IMR-90 (cell line): Measurements from ENCODE around the gene MORF4L1. TPM values are rescaled to one million over a fixed set of nuclear protein-coding genes. Genes with fewer than 3 reads are reported as not detected.

ENCODE experiments used
- ATAC-seq: fragments of 200-7000 bp; cut with Tn5 transposase; 2 replicates; pipeline ENCODE4 v1.9.1; 2020; ENCODE audit warnings: low read depth, mild to moderate bottlenecking, moderate library complexity
- BruUV-seq: library from RNA; stranded (reverse); fragments of 400-500 nt; replicated peaks from 2 replicates; lab custom pipeline; 2021; lab: Mats Ljungman, UMichigan
- CTCF ChIA-PET: fragments of 300-600 bp; formaldehyde crosslinking; extraction: SDS; loops from one replicate; lab custom pipeline; 2021; ENCODE audit warnings: antibody characterized with exemption; lab: Yijun Ruan, JAX
- POLR2A ChIA-PET: fragments of 300-600 bp; sonication (Branson Sonifier 250); formaldehyde crosslinking; loops from one replicate; lab custom pipeline; 2022; ENCODE audit warnings: antibody characterized with exemption; ENCODE audit not compliant: unreplicated experiment; lab: Charles Lee
- DNase-seq: peaks from one replicate; pipeline ENCODE4 v3.0.0; 2013
- H2AFZ ChIP-seq: replicated peaks from 2 replicates; pipeline ENCODE3; 2013; ENCODE audit warnings: low read length, mild to moderate bottlenecking; ENCODE audit not compliant: poor library complexity
- H2AK5ac ChIP-seq: 2 replicates; pipeline ENCODE4 v1.6.1; 2013; ENCODE audit warnings: low read depth, low read length, inconsistent platforms
- H2AK9ac ChIP-seq: replicated peaks from 2 replicates; pipeline ENCODE3; 2013; ENCODE audit warnings: mild to moderate bottlenecking, low read depth, low read length, moderate library complexity; ENCODE audit not compliant: poor library complexity
- H2BK120ac ChIP-seq: 2 replicates; pipeline ENCODE4 v1.6.1; 2013; ENCODE audit warnings: low read depth, low read length, inconsistent platforms
- H2BK15ac ChIP-seq: 3 replicates; pipeline ENCODE4 v1.6.1; 2013; ENCODE audit warnings: low read depth, low read length, inconsistent platforms
- H2BK20ac ChIP-seq: 2 replicates; pipeline ENCODE4 v1.6.1; 2013; ENCODE audit warnings: low read depth, mild to moderate bottlenecking, inconsistent platforms, low read length, moderate library complexity
- H2BK5ac ChIP-seq: 2 replicates; pipeline ENCODE4 v1.6.1; 2013; ENCODE audit warnings: mild to moderate bottlenecking, low read depth, low read length, inconsistent platforms; ENCODE audit not compliant: poor library complexity, severe bottlenecking
- H3K14ac ChIP-seq: replicated peaks from 2 replicates; pipeline ENCODE4 v1.6.1; 2013; ENCODE audit warnings: low read depth, low read length, inconsistent platforms
- H3K18ac ChIP-seq: 2 replicates; pipeline ENCODE4 v1.6.1; 2013; ENCODE audit warnings: low read depth, low read length, control low read depth
- H3K23ac ChIP-seq: 2 replicates; pipeline ENCODE4 v1.6.1; 2013; ENCODE audit warnings: low read depth, low read length, inconsistent platforms
- H3K27ac ChIP-seq: 2 replicates; pipeline ENCODE4 v1.5.1; 2013; ENCODE audit warnings: mild to moderate bottlenecking, control low read depth, low read length; ENCODE audit not compliant: insufficient read depth
- H3K27me3 ChIP-seq: 2 replicates; pipeline ENCODE4 v1.6.1; 2013; ENCODE audit warnings: low read length; ENCODE audit not compliant: control insufficient read depth, insufficient read depth
- H3K36me3 ChIP-seq: 2 replicates; pipeline ENCODE4 v1.6.1; 2013; ENCODE audit warnings: low read length, mixed read lengths; ENCODE audit not compliant: control insufficient read depth, insufficient read depth
- H3K4ac ChIP-seq: 2 replicates; pipeline ENCODE4 v1.6.1; 2013; ENCODE audit warnings: low read depth, low read length, inconsistent platforms
- H3K4me1 ChIP-seq: 2 replicates; pipeline ENCODE4 v1.6.1; 2013; ENCODE audit warnings: low read length, mixed read lengths; ENCODE audit not compliant: control insufficient read depth, insufficient read depth
- H3K4me2 ChIP-seq: 2 replicates; pipeline ENCODE4 v1.6.1; 2013; ENCODE audit warnings: low read depth, mild to moderate bottlenecking, control low read depth, low read length, moderate library complexity
- H3K4me3 ChIP-seq: 2 replicates; pipeline ENCODE4 v1.5.1; 2013; ENCODE audit warnings: low read depth, mild to moderate bottlenecking, control low read depth, low read length, moderate library complexity; ENCODE audit not compliant: insufficient read depth
- H3K56ac ChIP-seq: 2 replicates; pipeline ENCODE4 v1.6.1; 2013; ENCODE audit warnings: low read length, inconsistent platforms; ENCODE audit not compliant: insufficient read depth; ENCODE audit errors: extremely low read depth
- H3K79me1 ChIP-seq, 2 experiments: 2 replicates each; pipeline ENCODE4 v1.6.1; 2013; ENCODE audit warnings: low read length in 2 of 2, inconsistent platforms in 1 of 2, low read depth in 1 of 2
- H3K9ac ChIP-seq: 2 replicates; pipeline ENCODE4 v1.6.1; 2013; ENCODE audit warnings: low read depth, low read length, control low read depth
- H3K9me1 ChIP-seq: 2 replicates; pipeline ENCODE4 v1.6.1; 2013; ENCODE audit warnings: low read length, inconsistent platforms; ENCODE audit not compliant: insufficient read depth
- H3K9me3 ChIP-seq: 2 replicates; pipeline ENCODE4 v1.6.1; 2013; ENCODE audit warnings: low read length; ENCODE audit not compliant: control insufficient read depth, insufficient read depth
- H4K20me1 ChIP-seq: 2 replicates; pipeline ENCODE4 v1.6.1; 2013; ENCODE audit warnings: low read length, inconsistent platforms; ENCODE audit not compliant: insufficient read depth
- H4K5ac ChIP-seq: 2 replicates; pipeline ENCODE4 v1.6.1; 2013; ENCODE audit warnings: mild to moderate bottlenecking, low read depth, low read length, control low read depth
- H4K8ac ChIP-seq, 2 experiments: 2 replicates each; pipeline ENCODE4 v1.6.1; 2013; ENCODE audit warnings: low read depth in 2 of 2, low read length in 2 of 2, control low read depth in 1 of 2, inconsistent platforms in 1 of 2
- H4K91ac ChIP-seq: 2 replicates; pipeline ENCODE4 v1.6.1; 2013; ENCODE audit warnings: low read depth, low read length, inconsistent platforms; ENCODE audit not compliant: insufficient read depth
- FOS ChIP-seq: fragments of 150-350 bp; IDR thresholded peaks from 2 replicates; pipeline ENCODE4 v1.6.1; 2016; ENCODE audit warnings: low read depth, low read length
- MXI1 ChIP-seq: IDR thresholded peaks from 2 replicates; pipeline ENCODE4 v1.6.1; 2012; ENCODE audit warnings: low read depth, mild to moderate bottlenecking, low read length, moderate library complexity, borderline replicate concordance
- SMC3 ChIP-seq: fragments of 150-350 bp; IDR thresholded peaks from 2 replicates; pipeline ENCODE4 v1.6.1; 2016; ENCODE audit warnings: low read depth, mild to moderate bottlenecking, antibody characterized with exemption, low read length, moderate library complexity
- WGBS, 2 experiments: methylation state at CpG; one replicate each; pipeline versions ENCODE4 v1.1.5 to v1.1.7; 2013; ENCODE audit warnings: missing lambda C conversion rate in 2 of 2; ENCODE audit not compliant: insufficient read length in 1 of 2; ENCODE audit errors: extremely low coverage in 2 of 2; 5-methylcytosine and 5-hydroxymethylcytosine counted together
- dilution Hi-C: fragments of 300-500 bp; cut with HindIII; formaldehyde crosslinking; loops from one replicate; pipeline ENCODE4 v1.14.3; 2018; ENCODE audit warnings: low sequenced_read_pairs; ENCODE audit not compliant: unreplicated experiment
- in situ Hi-C: fragments of 300-500 bp; cut with MboI; formaldehyde crosslinking; loops from 3 replicates; pipeline ENCODE4 v1.14.3; 2019; ENCODE audit warnings: low sequenced_read_pairs, inconsistent platforms, mixed read lengths
- intact Hi-C: fragments of 100-400 bp; cut with micrococcal nuclease; formaldehyde crosslinking; loops from 2 replicates; pipeline ENCODE4 v1.10.0; 2022
- polyA plus RNA-seq, 3 experiments: library from polyadenylated mRNA; depleted of rRNA; stranded (reverse); fragments of >200 nt; gene quantifications; 2 replicates each; pipeline ENCODE4 v1.2.3, GENCODE V29; 2012; ENCODE audit warnings: low replicate concordance in 1 of 3
- total RNA-seq: library from RNA; depleted of rRNA; stranded (reverse); fragments of >200 nt; gene quantifications from 2 replicates; pipeline ENCODE4 v1.2.3, GENCODE V29; 2012

Gene MORF4L1
- total and polyA plus RNA-seq, 2 of the 4 experiments (the other 2 are of a cell fraction) = 217 to 392 TPM

DNA sequence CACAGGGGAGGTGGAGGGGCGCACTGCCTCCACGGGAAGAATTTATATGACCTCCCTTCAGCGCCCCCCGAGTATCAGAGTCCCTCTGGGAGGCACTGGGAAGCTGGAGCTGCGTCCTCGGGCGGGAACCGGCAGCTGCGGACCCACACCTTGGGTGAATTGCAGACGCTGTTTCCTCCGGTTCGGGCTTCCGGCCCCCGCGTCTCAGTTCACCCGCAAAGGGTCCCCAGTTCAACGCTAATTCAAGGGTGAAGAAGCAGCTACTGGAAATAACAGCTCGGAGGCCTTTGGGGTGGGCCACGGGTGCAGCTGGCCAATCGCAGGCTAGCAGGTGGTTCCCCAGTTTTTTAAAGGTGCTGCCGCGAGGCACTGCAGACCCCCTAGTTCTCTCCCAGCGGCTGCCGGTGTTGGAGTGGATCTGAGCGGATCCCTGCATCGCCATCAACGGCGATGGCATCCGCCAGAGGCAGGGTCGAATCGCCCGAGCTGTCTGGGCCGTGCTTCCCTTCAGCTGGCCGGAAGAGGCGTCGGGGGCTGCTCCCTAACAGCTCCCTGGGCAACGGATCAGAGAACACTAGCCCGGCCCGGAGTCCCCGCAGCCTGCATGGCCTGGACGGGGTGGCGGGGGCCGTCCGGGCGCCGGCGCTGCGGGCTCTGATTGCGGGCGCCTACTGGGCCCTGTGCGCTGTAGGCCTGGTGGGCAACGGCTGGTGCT, 42.0 kb upstream of the MORF4L1 start (continued):
- no peak for TF ChIP-seq MXI1

DNA sequence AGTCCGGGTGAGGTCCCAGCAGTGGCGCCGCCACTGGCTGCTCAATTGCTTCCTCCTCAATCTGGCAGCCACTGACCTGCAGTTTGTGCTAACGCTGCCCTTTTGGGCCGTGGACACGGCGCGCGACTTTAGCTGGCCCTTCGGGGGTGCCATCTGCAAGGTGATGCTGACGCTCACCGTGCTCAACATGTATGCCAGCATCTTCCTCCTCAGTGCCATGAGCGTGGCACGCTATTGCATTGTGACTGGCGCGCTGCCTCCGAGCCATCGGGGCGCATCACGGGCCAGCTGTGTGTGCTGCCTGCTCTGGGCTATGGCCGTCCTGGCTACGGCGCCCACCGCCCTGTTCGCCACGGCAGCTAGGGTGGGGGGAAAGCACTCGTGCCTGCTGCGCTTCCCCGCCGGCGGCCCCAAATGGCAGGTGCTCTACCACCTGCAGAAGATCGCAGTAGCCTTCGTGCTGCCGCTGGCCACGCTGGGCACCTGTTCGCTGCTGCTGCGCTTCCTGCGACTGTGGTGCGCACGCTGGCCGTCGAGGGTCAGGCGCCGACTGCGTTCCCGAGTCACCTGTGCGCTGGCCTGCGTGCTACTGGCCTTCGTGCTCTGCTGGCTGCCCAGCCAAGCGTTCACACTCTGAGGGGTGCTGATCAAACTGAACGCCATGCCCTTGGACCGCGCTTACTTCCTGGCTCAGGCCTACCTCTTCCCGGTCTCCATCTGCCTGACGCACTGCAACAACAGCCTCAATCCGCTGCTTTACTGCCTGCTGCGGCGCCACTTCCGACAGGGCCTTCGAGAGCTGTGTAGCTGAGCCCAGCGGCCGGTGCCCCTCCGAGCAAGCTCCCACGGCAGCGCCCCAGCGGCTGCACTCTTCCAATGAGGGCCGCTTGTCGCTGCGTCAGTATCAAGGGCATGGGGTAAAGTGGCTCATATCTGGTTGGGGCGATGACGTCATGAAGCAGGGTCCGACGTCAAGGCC, 41.2 kb upstream of the MORF4L1 start:
- in situ Hi-C loops = no loop called here
- H3K14ac ChIP-seq = no peak overlapping the region
- H4K5ac ChIP-seq = no peak overlapping the region
- peaks cover 2% of the 10 kb centered on the region; the same call in 1 of the 2 replicates for H3K4me1 ChIP-seq
- H3K79me1 ChIP-seq = no peaks in the 10 kb centered on the region
- H3K4me3 ChIP-seq = no peak overlapping the region
- H3K9ac ChIP-seq = no peak overlapping the region
- CTCF ChIA-PET = no interaction called here
- no peak overlapping the region for H4K91ac ChIP-seq
- 88% methylated on average over 55 of the region's 73 CpGs; no CpG with 5 or more reads in 1 of the 2 experiments for WGBS, 2 experiments
- no peaks in the 10 kb centered on the region; the same call in 1 of the 2 replicates for H4K20me1 ChIP-seq
- DNase-seq (no peak), ATAC-seq (no peak)
- BruUV-seq = no TSS peak
- no peak overlapping the region for H4K8ac ChIP-seq
- H3K4me2 ChIP-seq = no peak overlapping the region
- no peaks in the 10 kb centered on the region for H3K9me3 ChIP-seq
- no peak for TF ChIP-seq SMC3
- TF ChIP-seq FOS = no peak
- no peaks in the 10 kb centered on the region for H3K36me3 ChIP-seq
- H3K27me3 ChIP-seq = peaks cover 3% of the 10 kb centered on the region; the same call in 1 of the 2 replicates
- H3K9me1 ChIP-seq = no peaks in the 10 kb centered on the region
- H2BK20ac ChIP-seq = no peak overlapping the region
- H2BK5ac ChIP-seq = no peak overlapping the region
- POLR2A ChIA-PET = interaction anchor here (0.5 kb wide), 1 partner anchor 20 kb away, joined by 3 read pairs; the partner anchor contains the start of gene ADAMTS7
- H3K4ac ChIP-seq = no peak overlapping the region
- dilution Hi-C loops = no loop called here
- peak overlapping the region; percentile 32 for H2AFZ ChIP-seq
- no peak overlapping the region for H3K27ac ChIP-seq
- H2AK5ac ChIP-seq = no peak overlapping the region
- H2BK15ac ChIP-seq = no peak overlapping the region
- no peak overlapping the region for H3K23ac ChIP-seq
- H3K56ac ChIP-seq = no peak overlapping the region
- no peak overlapping the region for H3K18ac ChIP-seq
- H2AK9ac ChIP-seq = no peak overlapping the region
- H2BK120ac ChIP-seq = no peak overlapping the region
- intact Hi-C loops = no loop called here
